Endothelial cell of umbilical vein (primary cell): ENCODE results near the gene NARS2. TPM values are rescaled to one million over a fixed set of nuclear protein-coding genes. Genes with fewer than 3 reads are reported as not detected.

Source experiments
- BruUV-seq: library from RNA; stranded (reverse); fragments of 400-500 nt; replicated peaks from 2 replicates; lab custom pipeline; 2021; lab: Mats Ljungman, UMichigan
- CTCF ChIA-PET: fragments of 300-600, 350-600 bp; sonication (Branson Sonifier 250); formaldehyde crosslinking; loops from one replicate; lab custom pipeline; 2021; ENCODE audit warnings: antibody characterized with exemption, inconsistent platforms; lab: Charles Lee
- POLR2A ChIA-PET: fragments of 300-600, 350-600 bp; sonication (Branson Sonifier 250); formaldehyde crosslinking; loops from one replicate; lab custom pipeline; 2021; ENCODE audit warnings: antibody characterized with exemption, inconsistent platforms; lab: Charles Lee
- DNase-seq: peaks from one replicate; pipeline ENCODE4 v3.0.0-alpha.2; 2011; ENCODE audit warnings: low read depth, low spot score
- FAIRE-seq: peaks from 2 replicates; lab custom pipeline; 2011; peaks lifted over from hg19 to GRCh38; lab: Jason Lieb, UNC
- H2AFZ ChIP-seq: 2 replicates; pipeline ENCODE4 v1.6.0; 2012; ENCODE audit warnings: low read depth, low read length, control low read depth, inconsistent platforms
- H3K27ac ChIP-seq: 2 replicates; pipeline ENCODE4 v1.5.1; 2011; ENCODE audit warnings: low read depth, mild to moderate bottlenecking, control low read depth, low read length, moderate library complexity; ENCODE audit not compliant: insufficient read depth
- H3K27me3 ChIP-seq, 2 experiments: 2 replicates each; pipeline versions ENCODE4 v1.6.0 to v1.6.1; 2011; ENCODE audit warnings: low read length in 2 of 2, mixed read lengths in 1 of 2; ENCODE audit not compliant: control insufficient read depth in 2 of 2, insufficient read depth in 2 of 2
- H3K36me3 ChIP-seq, 2 experiments: 2 replicates in 1 of 2; 3 replicates in 1 of 2; pipeline ENCODE4 v1.5.1; 2011; ENCODE audit warnings: low read length in 2 of 2, mild to moderate bottlenecking in 1 of 2, moderate library complexity in 1 of 2; ENCODE audit not compliant: control insufficient read depth in 2 of 2, insufficient read depth in 2 of 2; ENCODE audit errors: extremely low read depth in 1 of 2
- H3K4me1 ChIP-seq: 3 replicates; pipeline ENCODE4 v1.5.1; 2011; ENCODE audit warnings: mild to moderate bottlenecking, low read length; ENCODE audit not compliant: control insufficient read depth, insufficient read depth; ENCODE audit errors: extremely low read depth
- H3K4me2 ChIP-seq: 2 replicates; pipeline ENCODE4 v1.6.1; 2011; ENCODE audit warnings: low read length, control low read depth, mixed read lengths; ENCODE audit not compliant: insufficient read depth
- H3K4me3 ChIP-seq, 3 experiments: fragments of 200-600 bp in 1 of 3; sonication (generic), shearing (Covaris generic) in 1 of 3; replicated peaks in 1 of 3; 2 replicates each; pipeline ENCODE4 v1.5.1; 2011 to 2016; ENCODE audit warnings: control low read depth in 3 of 3, low read length in 3 of 3, mild to moderate bottlenecking in 2 of 3, inconsistent platforms in 1 of 3, low read depth in 1 of 3, moderate library complexity in 1 of 3; ENCODE audit not compliant: insufficient read depth in 1 of 3
- H3K79me2 ChIP-seq: 2 replicates; pipeline ENCODE4 v1.6.0; 2012; ENCODE audit warnings: low read length, inconsistent platforms; ENCODE audit not compliant: control insufficient read depth, insufficient read depth
- H3K9ac ChIP-seq: replicated peaks from 2 replicates; pipeline ENCODE3; 2011; ENCODE audit warnings: low read length, control low read depth; ENCODE audit not compliant: insufficient read depth; ENCODE audit errors: extremely low read depth
- H3K9me1 ChIP-seq: replicated peaks from 3 replicates; pipeline ENCODE4 v1.6.0; 2011; ENCODE audit warnings: mild to moderate bottlenecking, low read length; ENCODE audit not compliant: control insufficient read depth, insufficient read depth; ENCODE audit errors: extremely low read depth
- H3K9me3 ChIP-seq: replicated peaks from 2 replicates; pipeline ENCODE4 v1.5.1; 2012; ENCODE audit warnings: low read length, inconsistent platforms; ENCODE audit not compliant: control insufficient read depth, insufficient read depth
- H4K20me1 ChIP-seq: replicated peaks from 2 replicates; pipeline ENCODE3; 2011; ENCODE audit warnings: mild to moderate bottlenecking, low read length; ENCODE audit not compliant: control insufficient read depth, insufficient read depth; ENCODE audit errors: extremely low read depth
- EZH2 ChIP-seq: IDR thresholded peaks from 2 replicates; pipeline ENCODE4 v1.6.1; 2012; ENCODE audit warnings: borderline replicate concordance, low read depth, mild to moderate bottlenecking, moderate library complexity, low read length, inconsistent platforms; ENCODE audit not compliant: severe bottlenecking
- FOS ChIP-seq: IDR thresholded peaks from 2 replicates; pipeline ENCODE4 v1.6.1; 2011; ENCODE audit warnings: mild to moderate bottlenecking, low read length, moderate library complexity, borderline replicate concordance; ENCODE audit not compliant: insufficient read depth
- GATA2 ChIP-seq: IDR thresholded peaks from 2 replicates; pipeline ENCODE4 v1.7.0; 2011; ENCODE audit warnings: low read depth, mild to moderate bottlenecking, moderate library complexity, mixed read lengths, low read length; ENCODE audit not compliant: insufficient read length, insufficient read depth
- JUN ChIP-seq: IDR thresholded peaks from 2 replicates; pipeline ENCODE4 v1.6.1; 2011; ENCODE audit warnings: borderline replicate concordance, low read depth; ENCODE audit not compliant: insufficient read length, insufficient read depth
- MYC ChIP-seq: IDR thresholded peaks from one replicate; pipeline ENCODE4 v1.6.1; 2011; ENCODE audit warnings: mild to moderate bottlenecking, low read depth, low read length
- POLR2A ChIP-seq: IDR thresholded peaks from 2 replicates; pipeline ENCODE4 v1.6.1; 2012; ENCODE audit warnings: low read depth, mild to moderate bottlenecking, control low read depth, low read length
- POLR2AphosphoS5 ChIP-seq: IDR thresholded peaks from 2 replicates; pipeline ENCODE4 v1.6.1; 2012; ENCODE audit warnings: low read depth, mild to moderate bottlenecking, control low read depth, low read length, moderate library complexity; ENCODE audit not compliant: insufficient read depth
- dilution Hi-C: fragments of 300-500 bp; cut with MboI; formaldehyde crosslinking; loops from one replicate; pipeline ENCODE4 v1.15.0; 2019; ENCODE audit warnings: low sequenced_read_pairs; ENCODE audit not compliant: extremely low pct_ligation_motif_present
- intact Hi-C: fragments of 100-400 bp; cut with micrococcal nuclease; formaldehyde crosslinking; loops from one replicate; pipeline ENCODE4 v1.10.0; 2022
- polyA plus RNA-seq, 4 experiments: library from polyadenylated mRNA; depleted of rRNA in 3 of 4; stranded (reverse) in 3 of 4; unstranded in 1 of 4; fragments of >200 nt; gene quantifications; 2 replicates each; pipeline versions ENCODE4 v1.2.1 to v1.2.3, GENCODE V29; 2011 to 2012; ENCODE audit warnings: missing spikeins in 1 of 4
- total RNA-seq: library from RNA; stranded (reverse); gene quantifications from 2 replicates; pipeline ENCODE4 v1.2.3, GENCODE V29; 2021
- TF ChIP-seq, protein P1 (sequence below), 2 donors: IDR thresholded peaks; 1 replicate in 1 of 2; 2 replicates in 1 of 2; pipeline ENCODE4 v1.5.1; 2011; ENCODE audit warnings: low read length in 2 of 2, mild to moderate bottlenecking in 2 of 2, moderate library complexity in 2 of 2, control low read depth in 1 of 2, inconsistent platforms in 1 of 2, low read depth in 1 of 2; ENCODE audit not compliant: insufficient read depth in 1 of 2; ENCODE audit errors: extremely low read depth in 1 of 2
- TF ChIP-seq, protein P2 (sequence below): IDR thresholded peaks from 2 replicates; pipeline ENCODE4 v1.6.1; 2011; ENCODE audit not compliant: insufficient read depth, insufficient read length

Gene NARS2
- total and polyA plus RNA-seq, 2 donors (not counting 3 experiments of a cell fraction or from before 2014, with no cell fraction given) = 6.9 to 16.7 TPM

DNA sequence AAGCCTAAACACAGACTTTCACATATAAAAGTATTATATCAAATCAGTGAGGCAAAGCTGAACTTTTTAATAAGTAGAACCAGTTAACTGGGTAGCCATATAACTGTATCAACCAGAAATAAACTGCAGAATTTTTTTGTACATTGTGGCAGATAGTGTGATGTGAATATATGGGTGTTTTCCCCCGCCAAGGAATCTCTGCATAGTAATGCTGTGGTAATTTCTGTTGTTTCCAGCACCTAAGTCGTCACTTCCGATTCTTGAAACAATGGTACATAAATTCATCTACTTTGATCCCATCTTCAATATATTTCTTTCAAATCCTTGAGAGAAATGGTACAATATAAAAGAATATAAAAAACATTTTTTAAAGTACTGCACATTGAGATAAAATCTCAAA lies 39.6 kb downstream of the NARS2 start:
- dilution Hi-C loops = no loop called here
- no peak overlapping the region for H2AFZ ChIP-seq
- no TSS peak for BruUV-seq
- H3K4me1 ChIP-seq = no peaks in the 10 kb centered on the region
- intact Hi-C loops = no loop called here
- FAIRE-seq = no peak
- H3K79me2 ChIP-seq = no peaks in the 10 kb centered on the region
- H3K36me3 ChIP-seq = no peaks in the 10 kb centered on the region
- no peak overlapping the region for H3K27ac ChIP-seq
- no peaks in the 10 kb centered on the region for H3K9me3 ChIP-seq
- TF ChIP-seq POLR2AphosphoS5 (no peak), POLR2A (no peak), JUN (no peak), FOS (no peak), MYC (no peak), EZH2 (no peak), GATA2 (no peak)
- TF ChIP-seq, protein P1, sequence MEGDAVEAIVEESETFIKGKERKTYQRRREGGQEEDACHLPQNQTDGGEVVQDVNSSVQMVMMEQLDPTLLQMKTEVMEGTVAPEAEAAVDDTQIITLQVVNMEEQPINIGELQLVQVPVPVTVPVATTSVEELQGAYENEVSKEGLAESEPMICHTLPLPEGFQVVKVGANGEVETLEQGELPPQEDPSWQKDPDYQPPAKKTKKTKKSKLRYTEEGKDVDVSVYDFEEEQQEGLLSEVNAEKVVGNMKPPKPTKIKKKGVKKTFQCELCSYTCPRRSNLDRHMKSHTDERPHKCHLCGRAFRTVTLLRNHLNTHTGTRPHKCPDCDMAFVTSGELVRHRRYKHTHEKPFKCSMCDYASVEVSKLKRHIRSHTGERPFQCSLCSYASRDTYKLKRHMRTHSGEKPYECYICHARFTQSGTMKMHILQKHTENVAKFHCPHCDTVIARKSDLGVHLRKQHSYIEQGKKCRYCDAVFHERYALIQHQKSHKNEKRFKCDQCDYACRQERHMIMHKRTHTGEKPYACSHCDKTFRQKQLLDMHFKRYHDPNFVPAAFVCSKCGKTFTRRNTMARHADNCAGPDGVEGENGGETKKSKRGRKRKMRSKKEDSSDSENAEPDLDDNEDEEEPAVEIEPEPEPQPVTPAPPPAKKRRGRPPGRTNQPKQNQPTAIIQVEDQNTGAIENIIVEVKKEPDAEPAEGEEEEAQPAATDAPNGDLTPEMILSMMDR (IDR thresholded peaks at IDR 0.05; ENCODE audit: extremely low read depth in 1 of 2, insufficient read depth in 1 of 2, low read depth in 1 of 2, low read length in 2 of 2) = no peak
- TF ChIP-seq, protein P2, sequence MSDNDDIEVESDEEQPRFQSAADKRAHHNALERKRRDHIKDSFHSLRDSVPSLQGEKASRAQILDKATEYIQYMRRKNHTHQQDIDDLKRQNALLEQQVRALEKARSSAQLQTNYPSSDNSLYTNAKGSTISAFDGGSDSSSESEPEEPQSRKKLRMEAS = no peak
- H3K9ac ChIP-seq = no peak overlapping the region
- DNase-seq = no peak
- H4K20me1 ChIP-seq = no peaks in the 10 kb centered on the region
- H3K4me3 ChIP-seq = no peak overlapping the region
- ChIA-PET POLR2A (no interaction called here), CTCF (no interaction called here)
- no peaks in the 10 kb centered on the region for H3K27me3 ChIP-seq
- no peaks in the 10 kb centered on the region for H3K9me1 ChIP-seq
- no peak overlapping the region for H3K4me2 ChIP-seq
